Measurements from ENCODE around the gene LCE2C.

The LCE2C gene

DNA sequence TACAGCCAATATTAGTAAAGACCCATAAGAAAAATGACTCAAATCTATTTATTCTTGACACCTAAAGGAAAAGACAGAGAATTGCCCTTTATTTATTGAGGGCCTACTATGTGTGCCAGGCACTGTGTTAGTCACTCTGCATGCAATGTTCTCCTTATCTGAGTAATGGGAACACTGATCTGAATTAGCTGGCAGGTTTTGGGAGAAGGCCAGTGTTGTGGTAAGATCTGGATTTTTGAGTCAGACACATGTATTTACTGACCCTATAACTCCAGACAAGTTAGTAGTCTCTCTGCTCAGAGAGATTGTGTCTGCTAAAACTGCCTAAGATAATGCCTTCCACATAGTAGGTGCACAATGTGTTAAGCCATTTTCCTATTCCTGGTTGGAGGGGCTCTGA is 50.2 kb downstream of the LCE2C start:
- no peak for DNase-seq (ENCODE audit: low spot score)

Measured in ecto neural progenitor cell (in vitro differentiated cells).